Measurements from ENCODE around the gene FBXO33. TPM values are rescaled to one million over a fixed set of nuclear protein-coding genes. Genes with fewer than 3 reads are reported as not detected.

Gene FBXO33
- total RNA-seq, 4 donors from 2014 or later, result 6.2 to 15.8 (median 8.5) TPM

DNA sequence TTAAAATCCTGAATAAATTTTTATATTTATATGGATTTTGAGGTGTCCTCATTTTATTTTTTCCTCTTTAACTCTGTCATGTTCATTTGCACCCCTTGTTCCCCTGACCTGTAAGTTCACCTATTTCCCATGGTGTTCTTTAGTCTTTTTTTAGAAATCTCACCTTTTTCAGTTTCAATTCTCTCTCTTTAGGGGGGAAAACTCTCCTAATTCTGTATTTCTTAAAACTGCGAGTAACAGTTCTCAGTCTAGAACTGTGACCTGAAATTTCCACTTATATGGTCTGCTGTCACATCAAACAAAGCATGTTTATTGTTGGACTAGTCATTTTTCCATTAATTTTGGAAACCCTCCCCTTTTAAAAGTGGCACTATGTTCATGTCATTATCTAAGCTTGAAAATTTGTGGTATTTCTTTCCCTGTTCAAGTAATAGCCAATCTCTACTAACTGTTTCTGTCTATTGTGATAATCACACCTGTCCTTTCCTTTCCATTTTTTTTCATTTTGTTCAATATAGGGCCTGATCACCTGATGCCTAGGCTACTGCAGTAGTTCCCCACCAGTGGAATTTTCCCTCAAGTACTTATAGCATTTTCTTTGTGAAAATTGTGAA is 14.0 kb upstream of the FBXO33 start:
- Histone ChIP-seq H3K9me3 (no peaks in the 10 kb centered on the region), H3K36me3 (no peaks in the 10 kb centered on the region), H3K27ac (no peak overlapping the region), H3K4me3 (no peak overlapping the region), H3K4me1 (no peaks in the 10 kb centered on the region), H3K27me3 (no peaks in the 10 kb centered on the region)
- DNase-seq, result no peak
- TF ChIP-seq POLR2A (IDR thresholded peaks at IDR 0.05) (no peak), CTCF (IDR thresholded peaks at IDR 0.05) (no peak)

GRCh38 chr14:39442293-39442692 is 10.1 kb upstream of the FBXO33 start:
- Histone ChIP-seq H3K4me1 (no peaks in the 10 kb centered on the region), H3K4me3 (no peak overlapping the region), H3K27ac (no peak overlapping the region), H3K27me3 (no peaks in the 10 kb centered on the region), H3K9me3 (no peaks in the 10 kb centered on the region), H3K36me3 (no peaks in the 10 kb centered on the region)
- DNase-seq, result no peak
- no peak for TF ChIP-seq POLR2A (IDR thresholded peaks at IDR 0.05)
- no peak for TF ChIP-seq CTCF (IDR thresholded peaks at IDR 0.05)

- no peak for DNase-seq
- H3K36me3 ChIP-seq, result no peaks in the 10 kb centered on the region
- TF ChIP-seq CTCF (IDR thresholded peaks at IDR 0.05) (no peak), POLR2A (IDR thresholded peaks at IDR 0.05) (no peak)
- H3K9me3 ChIP-seq, result no peaks in the 10 kb centered on the region
- no peaks in the 10 kb centered on the region for H3K27me3 ChIP-seq
- no peak overlapping the region for H3K4me3 ChIP-seq
- no peaks in the 10 kb centered on the region for H3K4me1 ChIP-seq
- H3K27ac ChIP-seq, result no peak overlapping the region
These were observed 9.6 kb upstream of the FBXO33 start for GRCh38 chr14:39441805-39442204.

DNA sequence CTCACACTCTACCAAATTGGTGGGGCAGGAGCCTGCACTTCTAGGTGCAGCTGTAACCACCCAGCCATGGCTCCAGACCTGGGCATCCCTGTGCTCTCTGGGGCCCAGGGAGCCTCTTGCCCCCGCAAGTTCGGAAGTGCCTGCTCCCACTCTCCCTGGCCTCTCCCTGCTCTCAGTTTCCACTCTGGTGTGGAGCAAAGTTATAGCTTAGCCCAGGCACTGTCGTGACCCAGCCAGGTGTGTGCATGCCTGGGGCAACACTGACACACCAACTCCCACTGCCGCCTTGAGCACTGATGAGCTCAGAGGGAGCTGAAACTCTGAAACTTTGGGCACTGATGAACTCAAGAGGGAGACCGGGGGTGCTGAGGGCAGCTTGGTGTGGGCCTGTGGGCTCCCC is 8.7 kb upstream of the FBXO33 start:
- H3K4me3 ChIP-seq, result no peak overlapping the region
- DNase-seq, result no peak
- no peak for TF ChIP-seq CTCF (IDR thresholded peaks at IDR 0.05)
- TF ChIP-seq POLR2A (IDR thresholded peaks at IDR 0.05), result no peak
- H3K27ac ChIP-seq, result no peak overlapping the region
- H3K9me3 ChIP-seq, result no peaks in the 10 kb centered on the region
- H3K27me3 ChIP-seq, result no peaks in the 10 kb centered on the region
- no peaks in the 10 kb centered on the region for H3K4me1 ChIP-seq
- no peaks in the 10 kb centered on the region for H3K36me3 ChIP-seq

GRCh38 chr14:39435241-39435640 is 3.0 kb upstream of the FBXO33 start:
- Histone ChIP-seq H3K4me1 (peaks cover 0 to 9% (median 4%) of the 10 kb centered on the region in 4 donors), H3K4me3 (no peak overlapping the region), H3K27me3 (no peaks in the 10 kb centered on the region), H3K36me3 (no peaks in the 10 kb centered on the region), H3K9me3 (no peaks in the 10 kb centered on the region), H3K27ac (no peak overlapping the region)
- DNase-seq, result no peak
- TF ChIP-seq POLR2A (IDR thresholded peaks at IDR 0.05) (no peak), CTCF (IDR thresholded peaks at IDR 0.05) (no peak)

DNA sequence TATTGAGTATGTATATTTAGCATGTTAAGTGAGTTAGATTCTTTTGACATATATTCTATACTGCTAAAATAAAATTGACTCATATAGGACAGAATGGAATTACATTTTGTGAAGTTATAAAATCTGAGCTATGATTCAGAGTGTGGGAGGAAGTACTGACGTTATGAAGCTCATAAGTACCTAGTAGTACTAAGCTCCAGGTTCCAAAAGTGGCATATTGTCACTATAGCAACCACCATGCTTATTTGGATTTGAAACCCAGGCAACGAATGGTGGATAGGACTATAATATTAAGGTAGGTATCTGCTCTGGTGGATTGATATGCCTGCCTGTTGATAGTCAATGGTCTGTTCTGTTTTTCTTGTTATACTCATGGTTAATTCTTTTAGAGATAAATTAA is 2.2 kb upstream of the FBXO33 start:
- H3K4me3 ChIP-seq, result no peak overlapping the region
- TF ChIP-seq POLR2A (IDR thresholded peaks at IDR 0.05) (no peak), CTCF (IDR thresholded peaks at IDR 0.05) (no peak)
- no peaks in the 10 kb centered on the region for H3K36me3 ChIP-seq
- H3K27ac ChIP-seq, result no peak overlapping the region
- peaks cover 0 to 17% (median 8%) of the 10 kb centered on the region in 4 donors for H3K4me1 ChIP-seq
- no peaks in the 10 kb centered on the region for H3K9me3 ChIP-seq
- no peaks in the 10 kb centered on the region for H3K27me3 ChIP-seq
- no peak for DNase-seq
